Activated T-helper 9 cell treated with anti-CD3 and anti-CD28 coated beads, Interleukin-2, amount 50 U/mL, for 16 hours (primary cell): ENCODE measurements around the gene CCR5AS.

ENCODE experiments used
- DNase-seq: peaks from one replicate; pipeline ENCODE4 v3.0.0-alpha.2; 2020; ENCODE audit warnings: low read depth

The CCR5AS gene

GRCh38 chr3:46378426-46378942, 28.4 kb downstream of the CCR5AS start:
- DNase-seq, result peak; percentile 38

- no peak for DNase-seq
Observed at GRCh38 chr3:46375814-46376213, 31.1 kb downstream of the CCR5AS start.

GRCh38 chr3:46375218-46375617, 31.6 kb downstream of the CCR5AS start:
- no peak for DNase-seq

DNA sequence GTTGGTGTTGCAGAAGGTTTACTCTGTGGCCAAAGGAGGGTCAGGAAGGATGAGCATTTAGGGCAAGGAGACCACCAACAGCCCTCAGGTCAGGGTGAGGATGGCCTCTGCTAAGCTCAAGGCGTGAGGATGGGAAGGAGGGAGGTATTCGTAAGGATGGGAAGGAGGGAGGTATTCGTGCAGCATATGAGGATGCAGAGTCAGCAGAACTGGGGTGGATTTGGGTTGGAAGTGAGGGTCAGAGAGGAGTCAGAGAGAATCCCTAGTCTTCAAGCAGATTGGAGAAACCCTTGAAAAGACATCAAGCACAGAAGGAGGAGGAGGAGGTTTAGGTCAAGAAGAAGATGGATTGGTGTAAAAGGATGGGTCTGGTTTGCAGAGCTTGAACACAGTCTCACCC, 32.1 kb downstream of the CCR5AS start:
- DNase-seq, result no peak

GRCh38 chr3:46372492-46373359, 34.1 kb downstream of the CCR5AS start:
- no peak for DNase-seq

DNA sequence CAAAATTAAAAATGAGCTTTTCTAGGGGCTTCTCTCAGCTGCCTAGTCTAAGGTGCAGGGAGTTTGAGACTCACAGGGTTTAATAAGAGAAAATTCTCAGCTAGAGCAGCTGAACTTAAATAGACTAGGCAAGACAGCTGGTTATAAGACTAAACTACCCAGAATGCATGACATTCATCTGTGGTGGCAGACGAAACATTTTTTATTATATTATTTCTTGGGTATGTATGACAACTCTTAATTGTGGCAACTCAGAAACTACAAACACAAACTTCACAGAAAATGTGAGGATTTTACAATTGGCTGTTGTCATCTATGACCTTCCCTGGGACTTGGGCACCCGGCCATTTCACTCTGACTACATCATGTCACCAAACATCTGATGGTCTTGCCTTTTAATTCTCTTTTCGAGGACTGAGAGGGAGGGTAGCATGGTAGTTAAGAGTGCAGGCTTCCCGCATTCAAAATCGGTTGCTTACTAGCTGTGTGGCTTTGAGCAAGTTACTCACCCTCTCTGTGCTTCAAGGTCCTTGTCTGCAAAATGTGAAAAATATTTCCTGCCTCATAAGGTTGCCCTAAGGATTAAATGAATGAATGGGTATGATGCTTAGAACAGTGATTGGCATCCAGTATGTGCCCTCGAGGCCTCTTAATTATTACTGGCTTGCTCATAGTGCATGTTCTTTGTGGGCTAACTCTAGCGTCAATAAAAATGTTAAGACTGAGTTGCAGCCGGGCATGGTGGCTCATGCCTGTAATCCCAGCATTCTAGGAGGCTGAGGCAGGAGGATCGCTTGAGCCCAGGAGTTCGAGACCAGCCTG, 35.1 kb downstream of the CCR5AS start:
- DNase-seq, result no peak

DNA sequence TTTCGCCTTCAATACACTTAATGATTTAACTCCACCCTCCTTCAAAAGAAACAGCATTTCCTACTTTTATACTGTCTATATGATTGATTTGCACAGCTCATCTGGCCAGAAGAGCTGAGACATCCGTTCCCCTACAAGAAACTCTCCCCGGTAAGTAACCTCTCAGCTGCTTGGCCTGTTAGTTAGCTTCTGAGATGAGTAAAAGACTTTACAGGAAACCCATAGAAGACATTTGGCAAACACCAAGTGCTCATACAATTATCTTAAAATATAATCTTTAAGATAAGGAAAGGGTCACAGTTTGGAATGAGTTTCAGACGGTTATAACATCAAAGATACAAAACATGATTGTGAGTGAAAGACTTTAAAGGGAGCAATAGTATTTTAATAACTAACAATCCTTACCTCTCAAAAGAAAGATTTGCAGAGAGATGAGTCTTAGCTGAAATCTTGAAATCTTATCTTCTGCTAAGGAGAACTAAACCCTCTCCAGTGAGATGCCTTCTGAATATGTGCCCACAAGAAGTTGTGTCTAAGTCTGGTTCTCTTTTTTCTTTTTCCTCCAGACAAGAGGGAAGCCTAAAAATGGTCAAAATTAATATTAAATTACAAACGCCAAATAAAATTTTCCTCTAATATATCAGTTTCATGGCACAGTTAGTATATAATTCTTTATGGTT, 35.9 kb downstream of the CCR5AS start, which contains the start of gene CCR5:
TSS of gene CCR5 (plus strand) at position 108 of the 680 bp plus-strand sequence. CDS start 1,957 bp downstream, outside the sequence.
- no peak for DNase-seq

- DNase-seq, result no peak
Observed at GRCh38 chr3:46369675-46370132, 37.2 kb downstream of the CCR5AS start.

- DNase-seq, result no peak
Observed at GRCh38 chr3:46369151-46369550, 37.7 kb downstream of the CCR5AS start.

DNA sequence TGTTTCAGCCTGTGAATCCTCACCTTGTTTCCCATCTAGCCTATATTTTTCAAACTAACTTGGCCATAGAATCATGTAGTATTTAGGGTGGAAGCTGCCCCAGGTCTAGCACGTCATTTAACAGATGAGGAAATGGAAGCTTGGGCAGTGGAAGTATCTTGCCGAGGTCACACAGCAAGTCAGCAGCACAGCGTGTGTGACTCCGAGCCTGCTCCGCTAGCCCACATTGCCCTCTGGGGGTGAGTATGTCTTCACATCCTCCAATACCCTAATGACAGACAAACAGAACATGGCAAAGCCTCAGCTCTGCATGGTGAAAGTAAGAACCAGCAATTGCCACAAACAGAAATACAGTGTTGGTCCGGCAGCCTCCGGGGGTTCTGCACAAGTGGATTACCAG, 38.3 kb downstream of the CCR5AS start:
- DNase-seq, result peak; percentile 53

- no peak for DNase-seq
Observed at GRCh38 chr3:46367811-46368210, 39.1 kb downstream of the CCR5AS start.

DNA sequence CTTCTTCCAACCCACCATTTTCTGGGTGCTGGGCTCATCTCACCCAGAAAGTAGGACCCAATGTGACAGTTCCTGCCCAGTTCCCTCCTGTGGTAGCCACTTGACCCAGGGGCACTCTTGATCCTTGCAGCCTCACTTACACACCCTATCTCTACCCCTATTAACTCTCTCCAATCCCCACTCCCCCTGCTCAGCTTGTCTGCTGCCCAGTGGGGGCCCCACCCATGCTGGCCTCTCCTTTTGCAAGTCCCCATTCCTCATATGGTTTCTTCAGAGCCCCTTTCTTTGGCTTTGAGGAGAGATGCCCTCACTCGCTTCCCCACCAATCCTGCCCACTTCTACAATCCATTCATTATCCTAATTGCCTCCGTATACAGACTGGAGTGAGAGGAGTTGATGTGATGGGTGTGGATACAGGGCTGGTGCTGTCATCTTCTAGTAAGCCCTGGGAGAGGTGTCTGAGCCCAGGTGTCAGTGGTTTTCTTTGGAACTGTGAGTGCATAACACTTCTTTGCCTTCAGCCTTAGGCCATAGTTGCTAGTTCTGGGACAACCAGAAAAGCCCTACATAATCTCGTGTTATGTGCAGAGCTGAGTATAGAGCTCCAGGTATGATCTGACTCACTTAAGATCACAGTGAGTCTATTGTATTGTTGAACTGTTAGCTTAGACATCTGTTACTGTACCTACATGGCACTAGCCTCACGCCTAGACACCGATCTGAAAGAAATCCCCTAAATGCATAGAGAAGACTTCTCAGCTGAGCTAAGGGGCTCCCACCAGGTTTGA, 40.9 kb downstream of the CCR5AS start:
- no peak for DNase-seq

DNA sequence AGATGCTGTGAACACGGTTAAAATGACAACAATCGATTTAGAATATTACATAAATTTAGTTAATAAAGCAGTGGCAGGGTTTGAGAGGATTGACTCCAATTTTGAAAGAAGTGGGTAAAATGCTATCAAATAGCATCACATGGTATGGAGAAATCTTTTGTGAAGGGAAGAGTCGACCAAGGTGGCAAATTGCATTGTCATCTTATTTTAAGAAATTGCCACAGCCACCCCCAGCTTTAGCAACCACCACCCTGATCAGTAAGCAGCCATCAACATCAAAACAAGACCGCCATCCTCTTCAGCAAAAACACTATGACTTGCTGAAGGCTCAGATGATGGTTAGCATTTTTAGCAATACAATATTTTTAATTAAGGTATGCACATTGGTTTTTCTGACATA, 41.8 kb downstream of the CCR5AS start:
- DNase-seq, result no peak

- no peak for DNase-seq
Observed at GRCh38 chr3:46361408-46362283, 45.2 kb downstream of the CCR5AS start.

DNA sequence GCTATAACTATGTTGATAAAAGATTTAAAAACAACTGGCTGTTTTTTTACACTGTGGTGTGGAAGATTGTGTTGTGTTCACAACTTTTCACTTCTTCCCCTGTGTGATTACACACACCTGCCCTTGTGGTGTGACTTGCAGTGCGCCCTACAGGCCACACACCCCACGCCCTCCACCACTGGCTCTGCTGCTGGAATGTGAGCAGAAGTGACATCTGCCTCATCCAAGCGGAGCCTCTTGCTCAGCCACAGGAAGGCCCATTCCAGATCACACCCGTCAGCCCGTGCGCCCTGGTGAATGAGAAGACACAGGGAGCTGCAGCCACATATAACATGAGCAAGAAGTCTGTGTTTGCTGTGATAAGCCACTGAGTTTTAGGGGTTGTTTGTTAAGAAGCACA, 46.0 kb downstream of the CCR5AS start:
- DNase-seq, result no peak

GRCh38 chr3:46359733-46360493, 47.0 kb downstream of the CCR5AS start:
- no peak for DNase-seq

DNA sequence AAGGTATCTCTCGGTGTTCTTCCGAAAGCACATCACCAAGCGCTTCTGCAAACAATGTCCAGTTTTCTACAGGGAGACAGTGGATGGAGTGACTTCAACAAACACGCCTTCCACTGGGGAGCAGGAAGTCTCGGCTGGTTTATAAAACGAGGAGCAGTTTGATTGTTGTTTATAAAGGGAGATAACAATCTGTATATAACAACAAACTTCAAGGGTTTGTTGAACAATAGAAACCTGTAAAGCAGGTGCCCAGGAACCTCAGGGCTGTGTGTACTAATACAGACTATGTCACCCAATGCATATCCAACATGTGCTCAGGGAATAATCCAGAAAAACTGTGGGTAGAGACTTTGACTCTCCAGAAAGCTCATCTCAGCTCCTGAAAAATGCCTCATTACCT, 48.4 kb downstream of the CCR5AS start:
- DNase-seq, result no peak

GRCh38 chr3:46356909-46357308, 50.0 kb downstream of the CCR5AS start:
- DNase-seq, result no peak

DNA sequence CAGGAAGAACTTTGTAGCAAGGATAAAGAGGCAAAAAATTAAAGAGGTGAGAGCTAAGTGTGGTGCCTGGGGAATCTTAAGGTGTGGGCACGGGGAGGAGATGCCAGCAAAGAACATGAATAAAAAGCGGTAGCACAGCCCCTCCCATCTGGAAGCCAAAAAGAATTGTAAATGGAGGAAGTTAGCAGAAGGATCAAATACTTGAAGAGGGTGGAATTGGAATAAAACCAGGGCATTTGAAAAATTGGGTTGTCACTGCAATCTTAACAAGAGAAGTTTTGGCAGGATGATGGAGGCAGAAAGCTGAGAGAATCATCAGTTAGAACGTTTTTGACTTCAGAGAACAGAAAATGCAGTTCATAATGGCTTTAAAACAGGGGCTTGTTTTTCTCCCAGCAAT, 50.6 kb downstream of the CCR5AS start:
- no peak for DNase-seq

- DNase-seq, result no peak
Observed at GRCh38 chr3:46354984-46355383, 51.9 kb downstream of the CCR5AS start.
